SK-N-SH (cell line): Measurements from ENCODE around the gene SPG11. TPM values are rescaled to one million over a fixed set of nuclear protein-coding genes. Genes with fewer than 3 reads are reported as not detected.

Source experiments
- CTCF ChIA-PET: fragments of 300-600, 350-600 bp; formaldehyde crosslinking; extraction: SDS; loops from one replicate; lab custom pipeline; 2021; lab: Yijun Ruan, JAX
- POLR2A ChIA-PET: fragments of 350-600 bp; sonication (Branson Sonifier 250); formaldehyde crosslinking; extraction: SDS; loops from one replicate; lab custom pipeline; 2020; ENCODE audit warnings: antibody characterized with exemption, inconsistent platforms; lab: Yijun Ruan, JAX
- DNase-seq: peaks from one replicate; pipeline ENCODE4 v3.0.0; 2012
- H2AFZ ChIP-seq: fragments of 200-600 bp; sonication (generic); 2 replicates; pipeline ENCODE4 v1.8.1; 2016; ENCODE audit warnings: antibody characterized with exemption, mild to moderate bottlenecking, low read depth
- H3F3A ChIP-seq: fragments of 200-600 bp; sonication (generic); replicated peaks from 2 replicates; pipeline ENCODE3; 2016; ENCODE audit warnings: antibody characterized with exemption, mild to moderate bottlenecking; ENCODE audit not compliant: insufficient read depth
- H3K27ac ChIP-seq, 2 experiments: fragments of 200-500 bp in 1 of 2; fragments of 200-600 bp in 1 of 2; sonication (Bioruptor generic) in 1 of 2; sonication (generic), shearing (Covaris generic) in 1 of 2; 2 replicates each; pipeline versions ENCODE4 v1.5.1 to v1.6.1; 2014 to 2016; ENCODE audit warnings: low read depth in 2 of 2, inconsistent platforms in 1 of 2, low read length in 1 of 2, mild to moderate bottlenecking in 1 of 2, mixed read lengths in 1 of 2
- H3K27me3 ChIP-seq: fragments of 200-600 bp; sonication (generic), shearing (Covaris generic); 2 replicates; pipeline ENCODE4 v1.6.1; 2016; ENCODE audit warnings: mixed run types; ENCODE audit not compliant: insufficient read depth
- H3K36me3 ChIP-seq, 2 experiments: fragments of 200-500 bp in 1 of 2; fragments of 200-600 bp in 1 of 2; sonication (Bioruptor generic) in 1 of 2; sonication (generic) in 1 of 2; replicated peaks in 1 of 2; 2 replicates each; pipeline versions ENCODE3 to v1.5.1; 2014 to 2016; ENCODE audit warnings: low read length in 1 of 2, mild to moderate bottlenecking in 1 of 2; ENCODE audit not compliant: insufficient read depth in 2 of 2, control insufficient read depth in 1 of 2
- H3K4me1 ChIP-seq, 2 experiments: fragments of 200-500 bp in 1 of 2; fragments of 200-600 bp in 1 of 2; sonication (Bioruptor generic) in 1 of 2; sonication (generic), shearing (Covaris generic) in 1 of 2; 2 replicates each; pipeline versions ENCODE4 v1.5.1 to v1.6.1; 2014 to 2016; ENCODE audit warnings: low read depth in 1 of 2, low read length in 1 of 2, mixed run types in 1 of 2; ENCODE audit not compliant: insufficient read depth in 2 of 2, control insufficient read depth in 1 of 2
- H3K4me2 ChIP-seq: fragments of 200-600 bp; sonication (generic), shearing (Covaris generic); 2 replicates; pipeline ENCODE4 v1.6.1; 2017; ENCODE audit warnings: mixed run types
- H3K4me3 ChIP-seq, 2 experiments: fragments of 200-500 bp in 1 of 2; fragments of 200-600 bp in 1 of 2; sonication (Bioruptor generic) in 1 of 2; sonication (generic), shearing (Covaris generic) in 1 of 2; 2 replicates each; pipeline versions ENCODE4 v1.5.1 to v1.8.1; 2014 to 2016; ENCODE audit warnings: low read depth in 2 of 2, inconsistent platforms in 1 of 2, low read length in 1 of 2, mild to moderate bottlenecking in 1 of 2, mixed read lengths in 1 of 2, moderate library complexity in 1 of 2
- H3K79me2 ChIP-seq: fragments of 200-600 bp; sonication (generic); 2 replicates; pipeline ENCODE4 v1.8.1; 2017; ENCODE audit warnings: mild to moderate bottlenecking; ENCODE audit not compliant: insufficient read depth
- H3K9ac ChIP-seq: fragments of 200-600 bp; sonication (generic); 2 replicates; pipeline ENCODE4 v1.6.1; 2017; ENCODE audit warnings: mixed run types
- H3K9me2 ChIP-seq: fragments of 200-600 bp; sonication (generic); 2 replicates; pipeline ENCODE4 v1.6.1; 2017; ENCODE audit warnings: mixed run types
- H3K9me3 ChIP-seq: fragments of 200-600 bp; sonication (generic); 2 replicates; pipeline ENCODE4 v1.6.1; 2017; ENCODE audit warnings: mixed run types, mild to moderate bottlenecking, moderate library complexity
- H4K20me1 ChIP-seq: fragments of 200-600 bp; sonication (generic); 2 replicates; pipeline ENCODE4 v1.6.1; 2017; ENCODE audit warnings: mild to moderate bottlenecking, mixed run types; ENCODE audit not compliant: insufficient read depth
- ELF1 ChIP-seq: IDR thresholded peaks from 2 replicates; pipeline ENCODE4 v1.4.0; 2012
- EP300 ChIP-seq, 2 experiments: IDR thresholded peaks; 2 replicates each; pipeline versions ENCODE4 v1.4.0 to v1.6.1; 2012; ENCODE audit warnings: borderline replicate concordance in 1 of 2, low read depth in 1 of 2, low read length in 1 of 2
- GATA2 ChIP-seq: sonication (generic); formaldehyde crosslinking; IDR thresholded peaks from 2 replicates; pipeline ENCODE4 v1.5.0; 2020; ENCODE audit warnings: mild to moderate bottlenecking, missing genetic modification reagents
- JUND ChIP-seq: IDR thresholded peaks from 2 replicates; pipeline ENCODE4 v1.4.0; 2012
- NRF1 ChIP-seq: IDR thresholded peaks from 2 replicates; pipeline ENCODE4 v1.6.1; 2012; ENCODE audit warnings: low read depth, mild to moderate bottlenecking, low read length
- RAD21 ChIP-seq: IDR thresholded peaks from 2 replicates; pipeline ENCODE4 v1.6.1; 2012; ENCODE audit warnings: mild to moderate bottlenecking, low read length
- REST ChIP-seq: IDR thresholded peaks from 2 replicates; pipeline ENCODE4 v1.6.1; 2012; ENCODE audit warnings: mild to moderate bottlenecking, low read depth, low read length, moderate library complexity
- RFX5 ChIP-seq: IDR thresholded peaks from 2 replicates; pipeline ENCODE4 v1.6.1; 2012; ENCODE audit warnings: mild to moderate bottlenecking, improper control_type of control experiment, low read length
- TCF12 ChIP-seq: IDR thresholded peaks from 2 replicates; pipeline ENCODE4 v1.4.0; 2012
- TEAD4 ChIP-seq: IDR thresholded peaks from 2 replicates; pipeline ENCODE4 v1.4.0; 2012; ENCODE audit warnings: mild to moderate bottlenecking, borderline replicate concordance; ENCODE audit not compliant: insufficient read depth
- USF1 ChIP-seq: IDR thresholded peaks from 2 replicates; pipeline ENCODE4 v1.4.0; 2012; ENCODE audit warnings: low read depth, borderline replicate concordance
- USF2 ChIP-seq: fragments of 150-350 bp; IDR thresholded peaks from 2 replicates; pipeline ENCODE4 v1.6.1; 2017; ENCODE audit warnings: antibody characterized with exemption, low read length, low read depth, borderline replicate concordance
- YY1 ChIP-seq: IDR thresholded peaks from 2 replicates; pipeline ENCODE4 v1.4.0; 2012; ENCODE audit warnings: low read depth, mild to moderate bottlenecking
- ZBTB33 ChIP-seq: IDR thresholded peaks from 2 replicates; pipeline ENCODE4 v1.4.0; 2012; ENCODE audit warnings: low read depth, borderline replicate concordance
- polyA plus RNA-seq, 3 experiments: library from polyadenylated mRNA; depleted of rRNA; stranded (reverse); fragments of >200 nt; gene quantifications; 2 replicates each; pipeline ENCODE4 v1.2.3, GENCODE V29; 2012

Gene SPG11
- polyA plus RNA-seq, 1 of the 3 experiments (the other 2 are of a cell fraction), result 36.3 TPM

GRCh38 chr15:44662478-44663409 is 718 bp downstream of the SPG11 start (continued):
- no peak for TF ChIP-seq USF1
- TF ChIP-seq ELF1, result no peak
- TF ChIP-seq RFX5, result no peak
- TF ChIP-seq RAD21, result no peak

- Histone ChIP-seq H3K36me3 (peaks cover 29 to 34% of the 10 kb centered on the region in 2 experiments), H3K27ac (no peak overlapping the region)
- TF ChIP-seq TEAD4, result no peak
- no peak for TF ChIP-seq ZBTB33
- TF ChIP-seq TCF12, result no peak
- TF ChIP-seq USF2, result no peak
- no peak for TF ChIP-seq NRF1
- no peak for TF ChIP-seq GATA2
- no peak for TF ChIP-seq EP300 (IDR thresholded peaks at IDR 0.05; ENCODE audit: borderline replicate concordance in 1 of 2, low read depth in 1 of 2, low read length in 1 of 2)
- TF ChIP-seq REST, result no peak
- TF ChIP-seq JUND, result no peak
- TF ChIP-seq YY1, result no peak
- TF ChIP-seq, all 33 proteins: peak for 0
- DNase-seq, result no peak
- H3K9ac ChIP-seq, result peak overlapping the region; percentile 92; the same call in 1 of the 2 replicates
- no peaks in the 10 kb centered on the region for H3K9me2 ChIP-seq
- H3K4me3 ChIP-seq, result peak overlapping the region; percentile 90 to 95; a peak in 2 of 4 replicates
- ChIA-PET CTCF (interaction anchor here (1.3 to 3.3 kb wide), 2 partner anchors 75 to 83 kb away, joined by 6 to 66 read pairs; partner anchors contain the start of gene TRIM69), POLR2A (interaction anchor here (1.1 to 3.0 kb wide), 2 partner anchors 11 to 68 kb away, joined by 3 to 22 read pairs; no protein-coding TSS in a partner anchor)
- peaks cover 3% of the 10 kb centered on the region for H3F3A ChIP-seq
- H2AFZ ChIP-seq, result no peak overlapping the region
- H3K4me1 ChIP-seq, result peaks cover 7% of the 10 kb centered on the region in 2 experiments; a peak in 3 of 4 replicates
- peak overlapping the region; percentile 85; the same call in 1 of the 2 replicates for H3K4me2 ChIP-seq
- H4K20me1 ChIP-seq, result no peaks in the 10 kb centered on the region
- H3K27me3 ChIP-seq, result no peaks in the 10 kb centered on the region
- no peaks in the 10 kb centered on the region for H3K9me3 ChIP-seq
- H3K79me2 ChIP-seq, result peaks cover 32% of the 10 kb centered on the region
These were observed 1.9 kb downstream of the SPG11 start for GRCh38 chr15:44661576-44661975.
